Embryonic facial prominence (tissue), 1 donor: ENCODE data around the gene LIN37.
"Not testable (repeated sequence)": the region's sequence is repeated elsewhere in the genome, so short reads cannot be mapped to it uniquely, and the experiment has no call there.

ENCODE experiments used
- DNase-seq: peaks from one replicate; pipeline ENCODE4 v3.0.0-alpha.2; 2016; ENCODE audit errors: extremely low spot score

The LIN37 gene

GRCh38 chr19:35789978-35790944 is 41.9 kb downstream of the LIN37 start:
- DNase-seq = no peak

- DNase-seq = no peak
Measured at GRCh38 chr19:35790981-35791813, 42.8 kb downstream of the LIN37 start.

- DNase-seq = no peak
Measured at GRCh38 chr19:35791814-35792279, 43.5 kb downstream of the LIN37 start.

GRCh38 chr19:35792312-35792711 is 43.9 kb downstream of the LIN37 start:
- no peak for DNase-seq

GRCh38 chr19:35792888-35793287 is 44.5 kb downstream of the LIN37 start:
- DNase-seq = no peak

- DNase-seq = no peak
Measured at GRCh38 chr19:35793381-35794165, 45.2 kb downstream of the LIN37 start.

GRCh38 chr19:35795564-35795963 is 47.2 kb downstream of the LIN37 start:
- not testable (repeated sequence) for DNase-seq

- DNase-seq = no peak
Measured at GRCh38 chr19:35796645-35797542, 48.5 kb downstream of the LIN37 start.

GRCh38 chr19:35797663-35798062 is 49.3 kb downstream of the LIN37 start:
- no peak for DNase-seq

GRCh38 chr19:35801828-35802227 is 53.5 kb downstream of the LIN37 start:
- no peak for DNase-seq
